ENCODE results near the gene PCDHB15.
A peak's percentile ranks its signal among the peaks of the same experiment; 100 is the strongest.
"Not testable (repeated sequence)": the region's sequence is repeated elsewhere in the genome, so short reads cannot be mapped to it uniquely, and the experiment has no call there.

PCDHB15 gene

DNA sequence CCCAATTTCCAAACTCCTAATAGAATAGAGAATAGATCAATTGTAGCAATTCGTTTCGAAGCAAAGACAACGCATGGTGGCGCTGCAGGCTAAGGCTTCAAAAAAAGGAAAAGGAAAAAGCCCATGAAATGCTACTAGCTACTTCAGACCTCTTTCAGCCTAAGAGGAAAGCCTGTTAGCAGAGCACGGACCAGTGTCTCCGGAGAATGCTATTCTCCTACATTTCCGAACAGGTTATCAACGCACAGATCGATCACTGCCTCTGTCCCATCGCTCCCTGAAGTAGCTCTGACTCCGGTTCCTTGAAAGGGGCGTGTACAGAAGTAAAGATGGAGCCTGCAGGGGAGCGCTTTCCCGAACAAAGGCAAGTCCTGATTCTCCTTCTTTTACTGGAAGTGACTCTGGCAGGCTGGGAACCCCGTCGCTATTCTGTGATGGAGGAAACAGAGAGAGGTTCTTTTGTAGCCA is at the start of gene PCDHB15:
TSS of gene PCDHB15 (plus strand) at position 146 of the 468 bp plus-strand sequence. CDS start at position 330, 184 bp downstream.
- in situ Hi-C loops (cut with MboI; ENCODE audit: low pct_unique_long_range_greater_than_20kb, low sequenced_read_pairs): no loop called here
- DNase-seq: peak; percentile 64

DNA sequence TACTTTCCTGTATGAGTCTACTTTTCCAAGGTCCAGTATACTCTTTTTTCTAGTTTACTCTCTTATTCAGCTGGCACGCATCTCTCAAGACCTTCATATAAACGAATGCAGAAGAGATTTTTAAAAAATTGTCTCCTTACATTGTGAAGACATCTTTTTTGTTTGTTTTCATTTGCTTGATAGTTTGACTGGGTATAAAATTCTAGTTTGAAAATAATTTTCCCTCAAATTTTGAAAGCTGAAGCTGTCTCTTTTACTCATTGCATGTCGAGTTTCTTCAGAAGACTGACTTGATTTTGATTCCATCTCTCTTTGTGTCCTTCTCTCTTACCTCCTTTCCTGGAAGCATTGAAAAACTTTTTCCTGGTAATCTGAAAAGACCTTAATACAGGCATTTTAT is 48.8 kb upstream of the PCDHB15 start:
- in situ Hi-C loops (cut with MboI; ENCODE audit: low pct_unique_long_range_greater_than_20kb, low sequenced_read_pairs): no loop called here
- no peak for DNase-seq

DNA sequence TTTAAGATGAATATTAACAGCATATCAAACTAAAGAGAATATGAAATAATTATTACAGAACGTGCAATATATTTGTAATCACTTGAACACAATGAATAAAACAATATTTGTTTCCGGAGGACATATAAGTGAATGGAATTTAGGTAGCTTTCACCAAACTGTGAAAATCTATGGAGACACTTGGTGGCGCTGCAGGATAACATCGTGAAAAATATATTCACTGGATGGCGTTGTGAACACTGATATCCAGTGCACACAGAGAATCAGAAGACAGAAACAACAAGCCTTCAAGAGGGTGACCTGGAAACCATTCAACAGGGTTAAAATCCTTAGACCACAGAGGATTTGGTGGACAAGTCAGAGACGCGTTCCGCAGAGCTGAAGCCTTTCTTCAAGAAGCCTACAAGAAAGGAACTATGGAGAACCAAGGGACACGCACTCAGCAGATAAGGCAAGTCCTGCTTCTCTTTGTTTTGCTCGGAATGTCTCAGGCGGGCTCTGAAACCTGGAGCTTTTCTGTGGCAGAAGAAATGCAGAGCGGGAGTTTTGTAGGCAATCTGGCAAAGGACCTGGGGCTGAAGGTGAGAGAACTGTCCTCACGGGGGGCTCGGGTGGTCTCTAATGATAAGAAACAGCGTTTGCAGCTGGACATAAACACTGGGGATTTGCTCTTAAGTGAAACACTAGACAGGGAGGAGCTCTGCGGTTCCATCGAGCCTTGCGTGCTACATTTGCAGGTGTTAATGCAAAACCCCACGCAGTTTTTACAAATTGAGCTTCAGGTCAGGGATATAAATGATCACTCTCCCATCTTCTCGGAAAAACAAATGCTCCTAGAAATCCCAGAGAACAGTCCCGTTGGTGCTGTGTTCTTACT is 45.6 kb upstream of the PCDHB15 start, which contains the start of gene PCDHB11:
TSS of gene PCDHB11 (plus strand) at position 269 of the 877 bp plus-strand sequence. CDS start at position 417, 148 bp downstream.
- peak; percentile 52 for DNase-seq
- in situ Hi-C loops (cut with MboI; ENCODE audit: low pct_unique_long_range_greater_than_20kb, low sequenced_read_pairs): loop anchor here (25.0 kb wide), 1 partner anchor 363 kb away; no protein-coding TSS in a partner anchor

DNA sequence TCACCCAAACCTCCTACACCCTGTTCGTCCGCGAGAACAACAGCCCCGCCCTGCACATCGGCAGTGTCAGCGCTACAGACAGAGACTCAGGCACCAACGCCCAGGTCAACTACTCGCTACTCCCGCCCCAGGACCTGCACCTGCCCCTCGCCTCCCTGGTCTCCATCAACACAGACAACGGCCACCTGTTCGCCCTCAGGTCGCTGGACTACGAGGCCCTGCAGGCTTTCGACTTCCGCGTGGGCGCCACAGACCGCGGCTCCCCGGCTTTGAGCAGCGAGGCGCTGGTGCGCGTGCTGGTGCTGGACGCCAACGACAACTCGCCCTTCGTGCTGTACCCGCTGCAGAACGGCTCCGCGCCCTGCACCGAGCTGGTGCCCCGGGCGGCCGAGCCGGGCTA is 44.1 kb upstream of the PCDHB15 start:
- in situ Hi-C loops (cut with MboI; ENCODE audit: low pct_unique_long_range_greater_than_20kb, low sequenced_read_pairs): loop anchor here (25.0 kb wide), 1 partner anchor 361 kb away; no protein-coding TSS in a partner anchor
- not testable (repeated sequence) for DNase-seq

DNA sequence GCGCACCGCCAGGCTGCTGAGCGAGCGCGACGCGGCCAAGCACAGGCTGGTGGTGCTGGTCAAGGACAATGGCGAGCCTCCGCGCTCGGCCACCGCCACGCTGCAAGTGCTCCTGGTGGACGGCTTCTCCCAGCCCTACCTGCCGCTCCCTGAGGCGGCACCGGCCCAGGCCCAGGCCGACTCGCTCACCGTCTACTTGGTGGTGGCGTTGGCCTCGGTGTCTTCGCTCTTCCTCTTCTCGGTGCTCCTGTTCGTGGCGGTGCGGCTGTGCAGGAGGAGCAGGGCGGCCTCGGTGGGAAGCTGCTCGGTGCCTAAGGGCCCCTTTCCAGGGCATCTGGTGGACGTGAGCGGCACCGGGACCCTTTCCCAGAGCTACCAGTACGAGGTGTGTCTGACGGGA is 43.5 kb upstream of the PCDHB15 start:
- in situ Hi-C loops (cut with MboI; ENCODE audit: low pct_unique_long_range_greater_than_20kb, low sequenced_read_pairs): loop anchor here (25.0 kb wide), 1 partner anchor 361 kb away; no protein-coding TSS in a partner anchor
- not testable (repeated sequence) for DNase-seq

DNA sequence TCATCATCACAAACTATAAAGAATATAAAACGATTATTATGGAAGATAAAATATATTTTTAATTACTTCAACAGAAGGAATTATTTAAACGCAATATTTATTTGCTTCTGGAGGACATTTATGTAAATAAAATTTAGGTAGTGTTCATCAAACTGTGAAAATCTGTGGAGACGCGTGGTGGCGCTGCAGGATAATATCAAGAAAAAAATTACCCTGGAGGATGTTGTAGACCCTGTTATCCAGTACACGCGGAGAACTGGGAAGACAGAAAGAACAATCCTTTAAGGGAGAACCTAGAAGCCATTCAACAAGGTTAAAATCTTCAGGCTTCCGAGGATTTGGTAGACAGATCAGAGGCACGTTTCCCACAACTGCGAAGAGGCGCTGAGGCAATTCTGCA is 36.7 kb upstream of the PCDHB15 start, which contains the start of gene PCDHB12:
TSS of gene PCDHB12 (plus strand) at position 242 of the 400 bp plus-strand sequence. CDS start 189 bp downstream, outside the sequence.
- no peak for DNase-seq
- in situ Hi-C loops (cut with MboI; ENCODE audit: low pct_unique_long_range_greater_than_20kb, low sequenced_read_pairs): loop anchor here (25.0 kb wide), 1 partner anchor 354 kb away; no protein-coding TSS in a partner anchor

DNA sequence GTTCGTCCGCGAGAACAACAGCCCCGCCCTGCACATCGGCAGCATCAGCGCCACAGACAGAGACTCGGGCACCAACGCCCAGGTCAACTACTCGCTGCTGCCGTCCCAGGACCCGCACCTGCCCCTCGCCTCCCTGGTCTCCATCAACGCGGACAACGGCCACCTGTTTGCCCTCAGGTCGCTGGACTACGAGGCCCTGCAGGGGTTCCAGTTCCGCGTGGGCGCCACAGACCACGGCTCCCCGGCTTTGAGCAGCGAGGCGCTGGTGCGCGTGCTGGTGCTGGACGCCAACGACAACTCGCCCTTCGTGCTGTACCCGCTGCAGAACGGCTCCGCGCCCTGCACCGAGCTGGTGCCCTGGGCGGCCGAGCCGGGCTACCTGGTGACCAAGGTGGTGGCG is 34.9 kb upstream of the PCDHB15 start:
- in situ Hi-C loops (cut with MboI; ENCODE audit: low pct_unique_long_range_greater_than_20kb, low sequenced_read_pairs): loop anchor here (25.0 kb wide), 1 partner anchor 352 kb away; no protein-coding TSS in a partner anchor
- DNase-seq: not testable (repeated sequence)

DNA sequence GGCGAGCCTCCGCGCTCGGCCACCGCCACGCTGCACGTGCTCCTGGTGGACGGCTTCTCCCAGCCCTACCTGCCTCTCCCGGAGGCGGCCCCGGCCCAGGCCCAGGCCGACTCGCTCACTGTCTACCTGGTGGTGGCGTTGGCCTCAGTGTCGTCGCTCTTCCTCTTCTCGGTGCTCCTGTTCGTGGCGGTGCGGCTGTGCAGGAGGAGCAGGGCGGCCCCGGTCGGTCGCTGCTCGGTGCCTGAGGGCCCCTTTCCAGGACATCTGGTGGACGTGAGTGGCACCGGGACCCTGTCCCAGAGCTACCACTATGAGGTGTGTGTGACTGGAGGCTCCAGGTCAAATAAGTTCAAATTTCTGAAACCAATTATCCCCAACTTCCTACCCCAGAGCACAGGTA is 34.3 kb upstream of the PCDHB15 start:
- not testable (repeated sequence) for DNase-seq
- in situ Hi-C loops (cut with MboI; ENCODE audit: low pct_unique_long_range_greater_than_20kb, low sequenced_read_pairs): loop anchor here (25.0 kb wide), 1 partner anchor 351 kb away; no protein-coding TSS in a partner anchor

DNA sequence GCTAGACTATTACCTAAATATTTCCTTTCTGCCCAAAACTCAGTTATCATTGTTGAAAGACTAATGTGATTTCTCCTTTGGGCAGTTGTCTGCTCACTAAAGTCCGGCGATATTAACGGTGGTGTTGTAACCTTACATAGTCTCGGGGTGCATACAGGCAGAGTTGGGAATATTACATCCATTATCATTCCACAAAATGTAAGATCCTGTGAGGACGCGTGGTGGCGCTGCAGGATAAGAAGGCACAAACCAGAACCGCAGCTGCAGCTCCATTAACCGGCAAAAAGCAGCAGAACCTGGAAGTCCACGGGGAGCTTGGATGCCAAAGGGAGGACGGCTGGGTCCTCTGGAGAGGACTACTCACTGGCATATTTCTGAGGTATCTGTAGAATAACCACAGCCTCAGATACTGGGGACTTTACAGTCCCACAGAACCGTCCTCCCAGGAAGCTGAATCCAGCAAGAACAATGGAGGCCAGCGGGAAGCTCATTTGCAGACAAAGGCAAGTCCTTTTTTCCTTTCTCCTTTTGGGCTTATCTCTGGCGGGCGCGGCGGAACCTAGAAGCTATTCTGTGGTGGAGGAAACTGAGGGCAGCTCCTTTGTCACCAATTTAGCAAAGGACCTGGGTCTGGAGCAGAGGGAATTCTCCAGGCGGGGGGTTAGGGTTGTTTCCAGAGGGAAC is 31.4 kb upstream of the PCDHB15 start, which contains the start of gene PCDHB13:
TSS of gene PCDHB13 (plus strand) at position 264 of the 684 bp plus-strand sequence. CDS start at position 469, 205 bp downstream.
- DNase-seq: peak; percentile 57
- in situ Hi-C loops (cut with MboI; ENCODE audit: low pct_unique_long_range_greater_than_20kb, low sequenced_read_pairs): loop anchor here (25.0 kb wide), 1 partner anchor 349 kb away; no protein-coding TSS in a partner anchor

DNA sequence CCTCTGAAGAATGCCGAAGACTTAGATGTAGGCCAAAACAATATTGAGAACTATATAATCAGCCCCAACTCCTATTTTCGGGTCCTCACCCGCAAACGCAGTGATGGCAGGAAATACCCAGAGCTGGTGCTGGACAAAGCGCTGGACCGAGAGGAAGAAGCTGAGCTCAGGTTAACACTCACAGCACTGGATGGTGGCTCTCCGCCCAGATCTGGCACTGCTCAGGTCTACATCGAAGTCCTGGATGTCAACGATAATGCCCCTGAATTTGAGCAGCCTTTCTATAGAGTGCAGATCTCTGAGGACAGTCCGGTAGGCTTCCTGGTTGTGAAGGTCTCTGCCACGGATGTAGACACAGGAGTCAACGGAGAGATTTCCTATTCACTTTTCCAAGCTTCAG is 30.6 kb upstream of the PCDHB15 start:
- in situ Hi-C loops (cut with MboI; ENCODE audit: low pct_unique_long_range_greater_than_20kb, low sequenced_read_pairs): loop anchor here (25.0 kb wide), 1 partner anchor 348 kb away; no protein-coding TSS in a partner anchor
- not testable (repeated sequence) for DNase-seq

DNA sequence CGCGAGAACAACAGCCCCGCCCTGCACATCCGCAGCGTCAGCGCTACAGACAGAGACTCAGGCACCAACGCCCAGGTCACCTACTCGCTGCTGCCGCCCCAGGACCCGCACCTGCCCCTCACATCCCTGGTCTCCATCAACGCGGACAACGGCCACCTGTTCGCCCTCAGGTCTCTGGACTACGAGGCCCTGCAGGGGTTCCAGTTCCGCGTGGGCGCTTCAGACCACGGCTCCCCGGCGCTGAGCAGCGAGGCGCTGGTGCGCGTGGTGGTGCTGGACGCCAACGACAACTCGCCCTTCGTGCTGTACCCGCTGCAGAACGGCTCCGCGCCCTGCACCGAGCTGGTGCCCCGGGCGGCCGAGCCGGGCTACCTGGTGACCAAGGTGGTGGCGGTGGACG is 29.7 kb upstream of the PCDHB15 start:
- DNase-seq: not testable (repeated sequence)
- in situ Hi-C loops (cut with MboI; ENCODE audit: low pct_unique_long_range_greater_than_20kb, low sequenced_read_pairs): loop anchor here (25.0 kb wide), 1 partner anchor 347 kb away; no protein-coding TSS in a partner anchor

DNA sequence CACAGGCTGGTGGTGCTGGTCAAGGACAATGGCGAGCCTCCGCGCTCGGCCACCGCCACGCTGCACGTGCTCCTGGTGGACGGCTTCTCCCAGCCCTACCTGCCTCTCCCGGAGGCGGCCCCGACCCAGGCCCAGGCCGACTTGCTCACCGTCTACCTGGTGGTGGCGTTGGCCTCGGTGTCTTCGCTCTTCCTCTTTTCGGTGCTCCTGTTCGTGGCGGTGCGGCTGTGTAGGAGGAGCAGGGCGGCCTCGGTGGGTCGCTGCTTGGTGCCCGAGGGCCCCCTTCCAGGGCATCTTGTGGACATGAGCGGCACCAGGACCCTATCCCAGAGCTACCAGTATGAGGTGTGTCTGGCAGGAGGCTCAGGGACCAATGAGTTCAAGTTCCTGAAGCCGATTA is 29.2 kb upstream of the PCDHB15 start:
- in situ Hi-C loops (cut with MboI; ENCODE audit: low pct_unique_long_range_greater_than_20kb, low sequenced_read_pairs): loop anchor here (25.0 kb wide), 1 partner anchor 346 kb away; no protein-coding TSS in a partner anchor
- not testable (repeated sequence) for DNase-seq

DNA sequence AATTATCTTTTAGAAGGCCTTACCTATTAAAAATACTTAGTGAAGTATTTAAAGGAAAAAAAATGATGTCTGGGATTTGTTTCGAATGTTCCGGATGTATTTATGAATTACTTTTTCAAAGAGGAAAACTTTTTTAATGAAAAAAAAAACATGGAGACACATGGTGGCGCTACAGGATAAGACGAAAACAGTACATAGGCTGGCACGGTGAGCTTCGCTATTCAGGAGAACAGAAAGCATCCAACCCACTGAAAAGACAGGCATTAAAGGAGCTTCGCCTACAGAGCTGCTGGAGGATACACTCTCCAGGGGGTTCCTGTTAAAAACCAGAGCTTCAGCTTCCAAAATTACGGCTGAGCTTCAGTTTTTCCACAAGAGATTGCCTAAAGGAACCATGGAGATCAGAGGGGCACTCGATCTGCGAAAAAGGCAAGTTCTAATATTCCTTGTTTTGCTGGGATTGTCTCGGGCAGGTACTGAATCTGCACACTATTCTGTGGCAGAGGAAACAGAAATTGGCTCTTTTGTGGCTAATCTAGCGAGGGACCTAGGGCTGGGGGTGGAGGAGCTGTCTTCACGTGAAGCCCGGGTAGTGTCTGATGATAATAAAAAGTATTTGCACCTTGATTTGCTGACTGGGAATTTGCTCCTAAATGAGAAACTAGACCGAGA is 21.9 kb upstream of the PCDHB15 start, which contains the start of gene PCDHB14:
TSS of gene PCDHB14 (plus strand) at position 232 of the 672 bp plus-strand sequence. CDS start at position 395, 163 bp downstream.
- in situ Hi-C loops (cut with MboI; ENCODE audit: low pct_unique_long_range_greater_than_20kb, low sequenced_read_pairs): loop anchor here (25.0 kb wide), 1 partner anchor 339 kb away; no protein-coding TSS in a partner anchor
- DNase-seq: peak; percentile 47

DNA sequence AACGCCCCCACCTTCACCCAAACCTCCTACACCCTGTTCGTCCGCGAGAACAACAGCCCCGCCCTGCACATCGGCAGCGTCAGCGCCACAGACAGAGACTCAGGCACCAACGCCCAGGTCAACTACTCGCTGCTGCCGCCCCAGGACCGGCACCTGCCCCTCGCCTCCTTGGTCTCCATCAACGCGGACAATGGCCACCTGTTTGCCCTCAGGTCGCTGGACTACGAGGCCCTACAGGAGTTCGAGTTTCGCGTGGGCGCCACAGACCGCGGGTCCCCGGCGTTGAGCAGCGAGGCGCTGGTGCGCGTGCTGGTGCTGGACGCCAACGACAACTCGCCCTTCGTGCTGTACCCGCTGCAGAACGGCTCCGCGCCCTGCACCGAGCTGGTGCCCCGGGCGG is 20.4 kb upstream of the PCDHB15 start:
- in situ Hi-C loops (cut with MboI; ENCODE audit: low pct_unique_long_range_greater_than_20kb, low sequenced_read_pairs): loop anchor here (25.0 kb wide), 1 partner anchor 337 kb away; no protein-coding TSS in a partner anchor
- DNase-seq: not testable (repeated sequence)

DNA sequence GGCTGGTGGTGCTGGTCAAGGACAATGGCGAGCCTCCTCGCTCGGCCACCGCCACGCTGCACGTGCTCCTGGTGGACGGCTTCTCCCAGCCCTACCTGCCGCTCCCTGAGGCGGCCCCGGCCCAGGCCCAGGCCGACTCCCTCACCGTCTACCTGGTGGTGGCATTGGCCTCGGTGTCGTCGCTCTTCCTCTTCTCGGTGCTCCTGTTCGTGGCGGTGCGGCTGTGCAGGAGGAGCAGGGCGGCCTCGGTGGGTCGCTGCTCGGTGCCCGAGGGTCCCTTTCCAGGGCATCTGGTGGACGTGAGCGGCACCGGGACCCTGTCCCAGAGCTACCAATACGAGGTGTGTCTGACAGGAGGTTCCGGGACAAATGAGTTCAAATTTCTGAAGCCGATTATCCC is 19.8 kb upstream of the PCDHB15 start:
- DNase-seq; in situ Hi-C loops (cut with MboI; ENCODE audit: low pct_unique_long_range_greater_than_20kb, low sequenced_read_pairs): not testable (repeated sequence)

DNA sequence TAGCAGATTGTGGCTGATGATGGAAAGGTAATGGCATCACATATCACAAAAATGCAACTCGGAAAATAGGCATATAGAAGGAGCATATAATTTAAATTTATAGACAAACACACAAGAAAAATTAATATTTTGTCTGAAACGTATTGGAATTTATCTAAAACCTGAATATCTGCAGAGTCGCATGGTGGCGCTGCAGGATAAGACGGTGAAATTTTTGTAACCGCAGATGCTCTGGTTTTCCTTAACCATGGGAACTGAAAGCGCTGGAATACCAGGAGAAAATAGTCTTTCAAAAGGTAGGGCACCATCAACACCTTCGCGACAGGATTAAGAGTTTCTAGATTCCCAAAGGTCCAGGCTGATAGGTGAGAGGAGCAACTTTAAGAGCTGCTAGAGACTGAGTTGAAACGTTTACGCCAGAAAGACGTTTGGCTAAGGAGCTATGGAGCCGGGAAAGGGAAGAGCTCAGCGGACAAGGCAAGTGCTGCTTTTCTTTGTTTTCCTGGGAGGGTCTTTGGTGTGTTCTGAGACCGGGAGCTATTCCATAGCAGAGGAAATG is 11.0 kb upstream of the PCDHB15 start:
- in situ Hi-C loops (cut with MboI; ENCODE audit: low pct_unique_long_range_greater_than_20kb, low sequenced_read_pairs): no loop called here
- DNase-seq: peak; percentile 28

DNA sequence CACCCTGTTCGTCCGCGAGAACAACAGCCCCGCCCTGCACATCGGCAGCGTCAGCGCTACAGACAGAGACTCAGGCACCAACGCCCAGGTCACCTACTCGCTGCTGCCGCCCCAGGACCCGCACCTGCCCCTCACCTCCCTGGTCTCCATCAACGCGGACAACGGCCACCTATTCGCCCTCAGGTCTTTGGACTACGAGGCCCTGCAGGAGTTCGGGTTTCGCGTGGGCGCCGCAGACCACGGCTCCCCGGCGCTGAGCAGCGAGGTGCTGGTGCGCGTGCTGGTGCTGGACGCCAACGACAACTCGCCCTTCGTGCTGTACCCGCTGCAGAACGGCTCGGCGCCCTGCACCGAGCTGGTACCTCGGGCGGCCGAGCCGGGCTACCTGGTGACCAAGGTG is 9.3 kb upstream of the PCDHB15 start:
- in situ Hi-C loops (cut with MboI; ENCODE audit: low pct_unique_long_range_greater_than_20kb, low sequenced_read_pairs); DNase-seq: not testable (repeated sequence)
